HEK293 (cell line): ENCODE data around the gene GIPC1.
A peak's percentile ranks its signal among the peaks of the same experiment; 100 is the strongest.

Source experiments
- CTCF ChIA-PET: fragments of 350-600 bp; formaldehyde crosslinking; extraction: SDS; loops from one replicate; lab custom pipeline; 2021; ENCODE audit warnings: antibody characterized with exemption; lab: Yijun Ruan, JAX
- POLR2A ChIA-PET: fragments of 300-600 bp; formaldehyde crosslinking; extraction: SDS; loops from one replicate; lab custom pipeline; 2020; ENCODE audit warnings: antibody characterized with exemption, inconsistent platforms; lab: Yijun Ruan, JAX
- H3K27ac ChIP-seq: fragments of 200-500 bp; sonication (Bioruptor generic); 2 replicates; pipeline ENCODE4 v1.5.1; 2014; ENCODE audit warnings: low read depth, low read length, control low read depth, inconsistent platforms; ENCODE audit errors: extremely low read depth
- H3K36me3 ChIP-seq, 2 experiments: fragments of 200-500 bp in 1 of 2; sonication (Bioruptor generic) in 1 of 2; 1 replicate in 1 of 2; 2 replicates in 1 of 2; pipeline ENCODE4 v1.5.1; 2014 to 2017; ENCODE audit warnings: inconsistent platforms in 2 of 2, low read length in 2 of 2; ENCODE audit not compliant: control insufficient read depth in 2 of 2, insufficient read depth in 1 of 2
- H3K4me1 ChIP-seq: fragments of 200-500 bp; sonication (Bioruptor generic); 2 replicates; pipeline ENCODE4 v1.5.1; 2014; ENCODE audit warnings: mild to moderate bottlenecking, low read length, inconsistent platforms; ENCODE audit not compliant: control insufficient read depth, insufficient read depth
- H3K4me3 ChIP-seq: 2 replicates; pipeline ENCODE4 v1.5.1; 2011; ENCODE audit warnings: low read depth, mild to moderate bottlenecking, control low read depth, low read length, moderate library complexity
- H3K9me3 ChIP-seq: fragments of 200-500 bp; sonication (Bioruptor generic); 2 replicates; pipeline ENCODE4 v1.5.1; 2014; ENCODE audit warnings: low read depth, low read length, inconsistent platforms; ENCODE audit not compliant: control insufficient read depth, insufficient read depth
- GLIS2 ChIP-seq: fragments of 450-650 bp; formaldehyde crosslinking; IDR thresholded peaks from 2 replicates; pipeline ENCODE4 v1.5.1; 2016; ENCODE audit warnings: missing biosample characterization, missing genetic modification characterization
- KLF7 ChIP-seq: fragments of 450-650 bp; formaldehyde crosslinking; IDR thresholded peaks from 2 replicates; pipeline ENCODE4 v1.5.1; 2016; ENCODE audit warnings: missing biosample characterization, missing genetic modification characterization, borderline replicate concordance
- KLF9 ChIP-seq: fragments of 450-650 bp; formaldehyde crosslinking; IDR thresholded peaks from 2 replicates; pipeline ENCODE4 v1.5.1; 2016; ENCODE audit warnings: missing biosample characterization, missing genetic modification characterization, low read depth
- PRDM1 ChIP-seq: fragments of 450-650 bp; formaldehyde crosslinking; IDR thresholded peaks from 2 replicates; pipeline ENCODE4; 2016; ENCODE audit warnings: missing biosample characterization, missing genetic modification characterization
- SP7 ChIP-seq: fragments of 450-650 bp; formaldehyde crosslinking; IDR thresholded peaks from 2 replicates; pipeline ENCODE4 v1.5.1; 2016; ENCODE audit warnings: missing biosample characterization, missing genetic modification characterization
- ZFHX2 ChIP-seq: fragments of 450-650 bp; formaldehyde crosslinking; conservative IDR thresholded peaks from 2 replicates; pipeline ENCODE4 v1.5.1; 2016; ENCODE audit warnings: missing biosample characterization, missing genetic modification characterization
- ZNF239 ChIP-seq: fragments of 450-650 bp; formaldehyde crosslinking; IDR thresholded peaks from 2 replicates; pipeline ENCODE4 v1.5.1; 2016; ENCODE audit warnings: missing biosample characterization, missing genetic modification characterization
- ZNF394 ChIP-seq: fragments of 450-650 bp; formaldehyde crosslinking; IDR thresholded peaks from 2 replicates; pipeline ENCODE4 v1.5.1; 2016; ENCODE audit warnings: missing biosample characterization, missing genetic modification characterization, mild to moderate bottlenecking, moderate library complexity, borderline replicate concordance
- ZNF510 ChIP-seq: fragments of 450-650 bp; formaldehyde crosslinking; IDR thresholded peaks from 2 replicates; pipeline ENCODE4 v1.5.1; 2018; ENCODE audit warnings: mild to moderate bottlenecking, missing genetic modification characterization, missing biosample characterization; ENCODE audit not compliant: insufficient replicate concordance
- ZNF521 ChIP-seq: fragments of 450-650 bp; formaldehyde crosslinking; IDR thresholded peaks from 2 replicates; pipeline ENCODE4 v1.5.1; 2017; ENCODE audit warnings: missing biosample characterization, mild to moderate bottlenecking, missing genetic modification characterization
- ZNF548 ChIP-seq: fragments of 450-650 bp; formaldehyde crosslinking; IDR thresholded peaks from 2 replicates; pipeline ENCODE4 v1.5.1; 2016; ENCODE audit warnings: missing biosample characterization, missing genetic modification characterization
- ZNF571 ChIP-seq: fragments of 450-650 bp; formaldehyde crosslinking; IDR thresholded peaks from 2 replicates; pipeline ENCODE4 v1.5.0; 2017; ENCODE audit warnings: missing biosample characterization, missing genetic modification characterization
- ZNF600 ChIP-seq: fragments of 450-650 bp; formaldehyde crosslinking; IDR thresholded peaks from 2 replicates; pipeline ENCODE4 v1.5.1; 2016; ENCODE audit warnings: missing biosample characterization, missing genetic modification characterization
- ZNF610 ChIP-seq: fragments of 450-650 bp; formaldehyde crosslinking; IDR thresholded peaks from 2 replicates; pipeline ENCODE4 v1.5.1; 2016; ENCODE audit warnings: missing biosample characterization, missing genetic modification characterization, borderline replicate concordance
- ZNF629 ChIP-seq: fragments of 450-650 bp; formaldehyde crosslinking; IDR thresholded peaks from 2 replicates; pipeline ENCODE4 v1.5.1; 2017; ENCODE audit warnings: missing biosample characterization, missing genetic modification characterization
- ZNF654 ChIP-seq: fragments of 450-650 bp; formaldehyde crosslinking; IDR thresholded peaks from 2 replicates; pipeline ENCODE4 v1.5.1; 2016; ENCODE audit warnings: low read depth, missing biosample characterization, missing genetic modification characterization
- ZNF664 ChIP-seq: fragments of 450-650 bp; formaldehyde crosslinking; IDR thresholded peaks from 2 replicates; pipeline ENCODE4 v1.5.1; 2016; ENCODE audit warnings: missing biosample characterization, missing genetic modification characterization
- ZNF792 ChIP-seq: fragments of 450-650 bp; formaldehyde crosslinking; IDR thresholded peaks from 2 replicates; pipeline ENCODE4 v1.5.1; 2016; ENCODE audit warnings: missing biosample characterization, missing genetic modification characterization
- ZSCAN18 ChIP-seq: fragments of 450-650 bp; formaldehyde crosslinking; IDR thresholded peaks from 2 replicates; pipeline ENCODE4 v1.5.1; 2016; ENCODE audit warnings: missing biosample characterization, missing genetic modification characterization
- TF ChIP-seq, protein P1 (sequence below): fragments of 450-650 bp; formaldehyde crosslinking; IDR thresholded peaks from 2 replicates; pipeline ENCODE4 v1.5.1; 2016; ENCODE audit warnings: missing biosample characterization, missing genetic modification characterization
- TF ChIP-seq, protein P2 (sequence below): fragments of 450-650 bp; formaldehyde crosslinking; IDR thresholded peaks from 2 replicates; pipeline ENCODE4 v1.5.1; 2016; ENCODE audit warnings: missing biosample characterization, missing genetic modification characterization
- TF ChIP-seq, protein P3 (sequence below): IDR thresholded peaks from 2 replicates; pipeline ENCODE4 v1.6.1; 2011; ENCODE audit warnings: mild to moderate bottlenecking, low read depth, low read length, borderline replicate concordance

The GIPC1 gene

GRCh38 chr19:14507704-14508542 is 12.0 kb upstream of the GIPC1 start:
- no peak overlapping the region for H3K27ac ChIP-seq
- POLR2A ChIA-PET: interaction anchor here (1.9 to 5.5 kb wide), 2 partner anchors 10 to 371 kb away, joined by 4 to 48 read pairs; partner anchors contain the start of genes ASF1B and DNAJB1
- no peaks in the 10 kb centered on the region for H3K36me3 ChIP-seq
- H3K4me1 ChIP-seq: no peaks in the 10 kb centered on the region; the same call in 1 of the 2 replicates
- CTCF ChIA-PET: interaction anchor here (0.7 to 4.7 kb wide), 3 partner anchors 17 to 64 kb away, joined by 5 to 37 read pairs (median 5); partner anchors contain the start of gene NDUFB7
- H3K9me3 ChIP-seq: no peaks in the 10 kb centered on the region
- no peak overlapping the region for H3K4me3 ChIP-seq
- TF ChIP-seq PRDM1 (tag by site-specific recombination): peak; percentile 70
- peak; percentile 5; the same call in 1 of the 2 replicates for TF ChIP-seq ZNF664
- no peak for TF ChIP-seq ZNF510 (tag by site-specific recombination)
- no peak for TF ChIP-seq ZNF239
- no peak for TF ChIP-seq ZNF521
- TF ChIP-seq ZNF792 (tag by site-specific recombination): no peak
- no peak for TF ChIP-seq ZSCAN18 (tag by site-specific recombination)
- TF ChIP-seq KLF9: no peak
- TF ChIP-seq ZNF629 (tag by site-specific recombination): peak; percentile 57; the same call in 1 of the 2 replicates
- TF ChIP-seq ZNF394: 0 out of 2 replicates have a peak, but pooled peaks have one; percentile 8
- 0 out of 2 replicates have a peak, but pooled peaks have one; percentile 22 for TF ChIP-seq KLF7
- TF ChIP-seq, protein P1, sequence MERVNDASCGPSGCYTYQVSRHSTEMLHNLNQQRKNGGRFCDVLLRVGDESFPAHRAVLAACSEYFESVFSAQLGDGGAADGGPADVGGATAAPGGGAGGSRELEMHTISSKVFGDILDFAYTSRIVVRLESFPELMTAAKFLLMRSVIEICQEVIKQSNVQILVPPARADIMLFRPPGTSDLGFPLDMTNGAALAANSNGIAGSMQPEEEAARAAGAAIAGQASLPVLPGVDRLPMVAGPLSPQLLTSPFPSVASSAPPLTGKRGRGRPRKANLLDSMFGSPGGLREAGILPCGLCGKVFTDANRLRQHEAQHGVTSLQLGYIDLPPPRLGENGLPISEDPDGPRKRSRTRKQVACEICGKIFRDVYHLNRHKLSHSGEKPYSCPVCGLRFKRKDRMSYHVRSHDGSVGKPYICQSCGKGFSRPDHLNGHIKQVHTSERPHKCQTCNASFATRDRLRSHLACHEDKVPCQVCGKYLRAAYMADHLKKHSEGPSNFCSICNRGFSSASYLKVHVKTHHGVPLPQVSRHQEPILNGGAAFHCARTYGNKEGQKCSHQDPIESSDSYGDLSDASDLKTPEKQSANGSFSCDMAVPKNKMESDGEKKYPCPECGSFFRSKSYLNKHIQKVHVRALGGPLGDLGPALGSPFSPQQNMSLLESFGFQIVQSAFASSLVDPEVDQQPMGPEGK (tag by site-specific recombination): 0 out of 2 replicates have a peak, but pooled peaks have one; percentile 35
- TF ChIP-seq, all 188 proteins: peak for 6

- Histone ChIP-seq H3K27ac (peak overlapping the region; percentile 53), H3K4me3 (no peak overlapping the region), H3K9me3 (no peaks in the 10 kb centered on the region), H3K36me3 (no peaks in the 10 kb centered on the region), H3K4me1 (no peaks in the 10 kb centered on the region; the same call in 1 of the 2 replicates)
- POLR2A ChIA-PET: interaction anchor here (1.2 to 5.5 kb wide), 5 partner anchors 9 to 369 kb away, joined by 3 to 48 read pairs (median 5); partner anchors contain the start of genes ASF1B, DNAJB1 and GIPC1
- CTCF ChIA-PET: interaction anchor here (0.6 to 4.7 kb wide), 14 partner anchors 8 to 617 kb away, joined by 3 to 37 read pairs (median 4); partner anchors contain the start of genes DNAJB1, GIPC1 and NDUFB7
- TF ChIP-seq ZFHX2 (peak; percentile 65), ZNF571 (no peak), ZNF654 (tag by site-specific recombination) (0 out of 2 replicates have a peak, but pooled peaks have one; percentile 1), ZNF600 (tag by site-specific recombination) (0 out of 2 replicates have a peak, but pooled peaks have one; percentile 33), ZNF610 (tag by site-specific recombination) (0 out of 2 replicates have a peak, but pooled peaks have one; percentile 15), SP7 (tag by site-specific recombination) (0 out of 2 replicates have a peak, but pooled peaks have one; percentile 15), GLIS2 (peak; percentile 61), ZNF548 (no peak), PRDM1 (tag by site-specific recombination) (peak; percentile 48; the same call in 1 of the 2 replicates)
- TF ChIP-seq, protein P2, sequence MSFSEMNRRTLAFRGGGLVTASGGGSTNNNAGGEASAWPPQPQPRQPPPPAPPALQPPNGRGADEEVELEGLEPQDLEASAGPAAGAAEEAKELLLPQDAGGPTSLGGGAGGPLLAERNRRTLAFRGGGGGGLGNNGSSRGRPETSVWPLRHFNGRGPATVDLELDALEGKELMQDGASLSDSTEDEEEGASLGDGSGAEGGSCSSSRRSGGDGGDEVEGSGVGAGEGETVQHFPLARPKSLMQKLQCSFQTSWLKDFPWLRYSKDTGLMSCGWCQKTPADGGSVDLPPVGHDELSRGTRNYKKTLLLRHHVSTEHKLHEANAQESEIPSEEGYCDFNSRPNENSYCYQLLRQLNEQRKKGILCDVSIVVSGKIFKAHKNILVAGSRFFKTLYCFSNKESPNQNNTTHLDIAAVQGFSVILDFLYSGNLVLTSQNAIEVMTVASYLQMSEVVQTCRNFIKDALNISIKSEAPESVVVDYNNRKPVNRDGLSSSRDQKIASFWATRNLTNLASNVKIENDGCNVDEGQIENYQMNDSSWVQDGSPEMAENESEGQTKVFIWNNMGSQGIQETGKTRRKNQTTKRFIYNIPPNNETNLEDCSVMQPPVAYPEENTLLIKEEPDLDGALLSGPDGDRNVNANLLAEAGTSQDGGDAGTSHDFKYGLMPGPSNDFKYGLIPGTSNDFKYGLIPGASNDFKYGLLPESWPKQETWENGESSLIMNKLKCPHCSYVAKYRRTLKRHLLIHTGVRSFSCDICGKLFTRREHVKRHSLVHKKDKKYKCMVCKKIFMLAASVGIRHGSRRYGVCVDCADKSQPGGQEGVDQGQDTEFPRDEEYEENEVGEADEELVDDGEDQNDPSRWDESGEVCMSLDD (tag by site-specific recombination): peak; percentile 74; the same call in 1 of the 2 replicates
- TF ChIP-seq, protein P3, sequence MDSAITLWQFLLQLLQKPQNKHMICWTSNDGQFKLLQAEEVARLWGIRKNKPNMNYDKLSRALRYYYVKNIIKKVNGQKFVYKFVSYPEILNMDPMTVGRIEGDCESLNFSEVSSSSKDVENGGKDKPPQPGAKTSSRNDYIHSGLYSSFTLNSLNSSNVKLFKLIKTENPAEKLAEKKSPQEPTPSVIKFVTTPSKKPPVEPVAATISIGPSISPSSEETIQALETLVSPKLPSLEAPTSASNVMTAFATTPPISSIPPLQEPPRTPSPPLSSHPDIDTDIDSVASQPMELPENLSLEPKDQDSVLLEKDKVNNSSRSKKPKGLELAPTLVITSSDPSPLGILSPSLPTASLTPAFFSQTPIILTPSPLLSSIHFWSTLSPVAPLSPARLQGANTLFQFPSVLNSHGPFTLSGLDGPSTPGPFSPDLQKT: no peak
Measured at GRCh38 chr19:14505488-14506239, 9.7 kb upstream of the GIPC1 start.
